ENCODE results near the gene FBXL7.

The FBXL7 gene

DNA sequence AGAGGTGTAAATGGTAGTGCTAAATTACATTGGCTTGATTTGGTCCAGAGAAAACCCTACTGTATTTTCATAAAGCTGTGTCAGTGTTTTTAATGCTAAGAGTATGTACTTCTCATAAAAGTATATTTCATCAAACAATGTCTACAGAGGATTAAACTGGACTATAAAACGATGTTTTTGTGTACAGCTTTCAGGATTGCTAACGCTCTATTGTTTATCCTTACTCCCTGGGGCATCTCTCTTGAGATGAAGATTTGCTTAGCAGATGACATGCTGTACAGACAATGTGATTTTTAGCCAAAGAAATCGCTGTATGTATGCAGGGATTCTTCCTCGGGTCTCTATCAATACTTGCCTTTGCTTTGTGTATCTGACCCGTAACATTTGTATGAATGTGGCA lies 216.0 kb downstream of the FBXL7 start:
- Histone ChIP-seq H3K9ac (ENCODE audit: low read depth, low read length, poor library complexity, severe bottlenecking) (no peak overlapping the region), H3K4me3 (ENCODE audit: low read length, poor library complexity, severe bottlenecking) (no peak overlapping the region), H2AFZ (ENCODE audit: low read length) (no peak overlapping the region), H3K36me3 (ENCODE audit: insufficient read depth, low read length) (no peaks in the 10 kb centered on the region), H3K4me2 (ENCODE audit: low read depth, low read length, poor library complexity, severe bottlenecking) (no peak overlapping the region), H3K9me3 (ENCODE audit: insufficient read depth, low read depth, low read length) (no peaks in the 10 kb centered on the region), H4K20me1 (ENCODE audit: insufficient read depth, low read length, poor library complexity, severe bottlenecking) (no peaks in the 10 kb centered on the region), H3K4me1 (ENCODE audit: insufficient read depth, low read length, poor library complexity, severe bottlenecking) (no peaks in the 10 kb centered on the region), H3K27me3 (ENCODE audit: insufficient read depth, low read length, poor library complexity, severe bottlenecking) (no peaks in the 10 kb centered on the region), H3K79me2 (ENCODE audit: insufficient read depth, low read length) (no peaks in the 10 kb centered on the region), H3F3A (ENCODE audit: low read depth) (no peaks in the 10 kb centered on the region), H3K9me2 (replicated peaks; ENCODE audit: low read depth, low read length) (no peaks in the 10 kb centered on the region; the same call in 1 of the 2 replicates)
- TF ChIP-seq EZH2phosphoT487 (IDR thresholded peaks at IDR 0.05; ENCODE audit: borderline replicate concordance) = no peak
- TF ChIP-seq, protein P1, sequence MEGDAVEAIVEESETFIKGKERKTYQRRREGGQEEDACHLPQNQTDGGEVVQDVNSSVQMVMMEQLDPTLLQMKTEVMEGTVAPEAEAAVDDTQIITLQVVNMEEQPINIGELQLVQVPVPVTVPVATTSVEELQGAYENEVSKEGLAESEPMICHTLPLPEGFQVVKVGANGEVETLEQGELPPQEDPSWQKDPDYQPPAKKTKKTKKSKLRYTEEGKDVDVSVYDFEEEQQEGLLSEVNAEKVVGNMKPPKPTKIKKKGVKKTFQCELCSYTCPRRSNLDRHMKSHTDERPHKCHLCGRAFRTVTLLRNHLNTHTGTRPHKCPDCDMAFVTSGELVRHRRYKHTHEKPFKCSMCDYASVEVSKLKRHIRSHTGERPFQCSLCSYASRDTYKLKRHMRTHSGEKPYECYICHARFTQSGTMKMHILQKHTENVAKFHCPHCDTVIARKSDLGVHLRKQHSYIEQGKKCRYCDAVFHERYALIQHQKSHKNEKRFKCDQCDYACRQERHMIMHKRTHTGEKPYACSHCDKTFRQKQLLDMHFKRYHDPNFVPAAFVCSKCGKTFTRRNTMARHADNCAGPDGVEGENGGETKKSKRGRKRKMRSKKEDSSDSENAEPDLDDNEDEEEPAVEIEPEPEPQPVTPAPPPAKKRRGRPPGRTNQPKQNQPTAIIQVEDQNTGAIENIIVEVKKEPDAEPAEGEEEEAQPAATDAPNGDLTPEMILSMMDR (conservative IDR thresholded peaks at IDR 0.05; ENCODE audit: low read length) = no peak

DNA sequence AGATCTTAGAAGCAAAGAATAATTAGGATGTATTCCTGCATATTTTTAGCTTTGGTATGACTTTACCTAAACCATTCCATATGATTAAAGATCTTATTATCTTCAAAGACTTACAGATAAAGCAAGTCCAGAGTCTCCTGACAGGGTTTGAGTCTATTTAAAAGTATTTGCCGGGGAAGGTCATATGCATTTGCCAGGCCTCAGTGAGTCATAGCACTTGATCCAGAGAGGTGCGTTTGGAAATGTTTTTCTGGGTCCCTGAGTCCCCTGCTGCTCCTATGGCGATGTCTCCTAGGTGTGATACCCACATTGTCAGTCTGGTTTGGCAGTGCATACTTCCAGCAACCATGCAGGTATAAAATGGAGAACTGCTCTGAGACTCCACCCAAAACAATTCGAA lies 217.0 kb downstream of the FBXL7 start:
- Histone ChIP-seq H3K9me2 (replicated peaks; ENCODE audit: low read depth, low read length) (no peaks in the 10 kb centered on the region; the same call in 1 of the 2 replicates), H3K4me2 (ENCODE audit: low read depth, low read length, poor library complexity, severe bottlenecking) (no peak overlapping the region), H3K79me2 (ENCODE audit: insufficient read depth, low read length) (no peaks in the 10 kb centered on the region), H2AFZ (ENCODE audit: low read length) (no peak overlapping the region), H3K27me3 (ENCODE audit: insufficient read depth, low read length, poor library complexity, severe bottlenecking) (no peaks in the 10 kb centered on the region), H3K4me3 (ENCODE audit: low read length, poor library complexity, severe bottlenecking) (no peak overlapping the region), H3K9me3 (ENCODE audit: insufficient read depth, low read depth, low read length) (no peaks in the 10 kb centered on the region), H4K20me1 (ENCODE audit: insufficient read depth, low read length, poor library complexity, severe bottlenecking) (no peaks in the 10 kb centered on the region), H3F3A (ENCODE audit: low read depth) (no peaks in the 10 kb centered on the region), H3K4me1 (ENCODE audit: insufficient read depth, low read length, poor library complexity, severe bottlenecking) (no peaks in the 10 kb centered on the region), H3K9ac (ENCODE audit: low read depth, low read length, poor library complexity, severe bottlenecking) (no peak overlapping the region), H3K36me3 (ENCODE audit: insufficient read depth, low read length) (no peaks in the 10 kb centered on the region)
- TF ChIP-seq, protein P1 (conservative IDR thresholded peaks at IDR 0.05; ENCODE audit: low read length) = no peak
- TF ChIP-seq EZH2phosphoT487 (IDR thresholded peaks at IDR 0.05; ENCODE audit: borderline replicate concordance) = no peak

DNA sequence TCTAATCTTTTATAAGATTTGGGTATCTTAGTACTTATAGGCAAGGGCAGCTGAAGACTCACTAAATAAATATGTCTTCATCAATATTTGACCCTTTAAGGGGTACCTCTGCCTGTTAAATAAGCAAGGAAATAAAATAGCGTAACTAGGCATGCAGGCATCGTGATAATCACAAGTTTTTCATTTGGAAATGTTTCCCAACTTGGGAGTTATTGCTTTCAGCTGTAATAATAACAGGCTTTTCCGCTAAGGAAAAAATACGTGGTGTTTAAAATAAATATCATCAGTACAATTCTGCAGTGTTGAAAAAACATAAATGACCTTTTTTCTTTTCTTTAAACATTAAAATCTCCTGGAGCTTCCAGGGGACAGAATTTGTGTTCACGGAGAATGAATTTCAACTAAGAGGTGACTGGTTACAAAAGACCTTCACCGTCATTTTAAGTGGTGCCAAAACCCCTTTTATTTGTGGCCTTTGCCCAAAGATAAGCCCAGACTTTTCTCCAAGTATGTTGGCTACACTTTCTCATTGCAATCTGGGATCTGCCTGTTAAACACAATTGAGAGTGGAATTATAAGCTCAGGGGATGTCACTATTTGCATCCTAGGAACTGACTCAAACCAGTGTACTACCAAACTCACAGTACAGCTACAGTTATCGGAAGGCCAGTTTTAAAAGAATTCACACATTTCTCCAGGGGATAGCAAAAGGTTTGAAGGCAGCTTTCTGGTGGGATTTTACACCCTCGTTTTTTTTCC lies 218.6 kb downstream of the FBXL7 start:
- Histone ChIP-seq H3K36me3 (ENCODE audit: insufficient read depth, low read length) (no peaks in the 10 kb centered on the region), H3K4me3 (ENCODE audit: low read length, poor library complexity, severe bottlenecking) (no peak overlapping the region)
- TF ChIP-seq EZH2phosphoT487 (IDR thresholded peaks at IDR 0.05; ENCODE audit: borderline replicate concordance) = no peak

DNA sequence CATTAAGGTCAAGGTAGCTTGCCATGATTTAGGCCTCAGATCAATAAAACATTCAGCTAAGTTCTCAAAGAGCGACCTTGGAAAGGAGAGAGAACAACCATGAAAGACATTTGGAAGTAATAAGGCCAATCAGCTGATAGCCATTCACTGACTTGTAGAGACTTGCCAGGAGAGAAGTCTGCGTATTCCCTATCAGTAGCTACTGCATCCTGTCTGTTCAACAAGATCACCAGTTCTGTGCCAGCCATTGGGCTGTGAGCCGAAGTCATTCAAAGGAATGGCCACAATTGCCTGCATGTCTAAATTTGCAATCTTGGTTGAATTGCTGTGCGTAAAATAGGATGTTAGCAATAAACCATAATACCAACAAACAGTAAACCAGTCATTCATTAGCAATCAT lies 219.8 kb downstream of the FBXL7 start:
- H3F3A ChIP-seq (ENCODE audit: low read depth) = no peaks in the 10 kb centered on the region
- no peaks in the 10 kb centered on the region for H3K79me2 ChIP-seq (ENCODE audit: insufficient read depth, low read length)
- H3K9ac ChIP-seq (ENCODE audit: low read depth, low read length, poor library complexity, severe bottlenecking) = no peak overlapping the region
- no peaks in the 10 kb centered on the region for H3K36me3 ChIP-seq (ENCODE audit: insufficient read depth, low read length)
- H3K4me3 ChIP-seq (ENCODE audit: low read length, poor library complexity, severe bottlenecking) = no peak overlapping the region
- no peak overlapping the region for H3K4me2 ChIP-seq (ENCODE audit: low read depth, low read length, poor library complexity, severe bottlenecking)
- H3K9me2 ChIP-seq (replicated peaks; ENCODE audit: low read depth, low read length) = no peaks in the 10 kb centered on the region; the same call in 1 of the 2 replicates
- no peaks in the 10 kb centered on the region for H3K9me3 ChIP-seq (ENCODE audit: insufficient read depth, low read depth, low read length)
- TF ChIP-seq, protein P1 (conservative IDR thresholded peaks at IDR 0.05; ENCODE audit: low read length) = no peak
- no peak for TF ChIP-seq EZH2phosphoT487 (IDR thresholded peaks at IDR 0.05; ENCODE audit: borderline replicate concordance)
- no peak overlapping the region for H2AFZ ChIP-seq (ENCODE audit: low read length)
- H3K27me3 ChIP-seq (ENCODE audit: insufficient read depth, low read length, poor library complexity, severe bottlenecking) = no peaks in the 10 kb centered on the region
- H3K4me1 ChIP-seq (ENCODE audit: insufficient read depth, low read length, poor library complexity, severe bottlenecking) = no peaks in the 10 kb centered on the region
- no peaks in the 10 kb centered on the region for H4K20me1 ChIP-seq (ENCODE audit: insufficient read depth, low read length, poor library complexity, severe bottlenecking)

More for the DNA sequence above, 218.6 kb downstream of the FBXL7 start:
- Histone ChIP-seq H2AFZ (ENCODE audit: low read length) (no peak overlapping the region), H3K79me2 (ENCODE audit: insufficient read depth, low read length) (no peaks in the 10 kb centered on the region), H4K20me1 (ENCODE audit: insufficient read depth, low read length, poor library complexity, severe bottlenecking) (no peaks in the 10 kb centered on the region), H3K4me1 (ENCODE audit: insufficient read depth, low read length, poor library complexity, severe bottlenecking) (no peaks in the 10 kb centered on the region), H3K4me2 (ENCODE audit: low read depth, low read length, poor library complexity, severe bottlenecking) (no peak overlapping the region), H3K9ac (ENCODE audit: low read depth, low read length, poor library complexity, severe bottlenecking) (no peak overlapping the region), H3K9me2 (replicated peaks; ENCODE audit: low read depth, low read length) (no peaks in the 10 kb centered on the region; the same call in 1 of the 2 replicates), H3F3A (ENCODE audit: low read depth) (no peaks in the 10 kb centered on the region), H3K9me3 (ENCODE audit: insufficient read depth, low read depth, low read length) (no peaks in the 10 kb centered on the region), H3K27me3 (ENCODE audit: insufficient read depth, low read length, poor library complexity, severe bottlenecking) (no peaks in the 10 kb centered on the region)
